HG03460 (cell line): ENCODE data around the gene STK39.
A peak's percentile ranks its signal among the peaks of the same experiment; 100 is the strongest.

ENCODE experiments used
- ATAC-seq: cut with Tn5 transposase; IDR thresholded peaks from one replicate; pipeline ENCODE4 v1.9.1; 2021; ENCODE audit not compliant: unreplicated experiment

Gene STK39

DNA sequence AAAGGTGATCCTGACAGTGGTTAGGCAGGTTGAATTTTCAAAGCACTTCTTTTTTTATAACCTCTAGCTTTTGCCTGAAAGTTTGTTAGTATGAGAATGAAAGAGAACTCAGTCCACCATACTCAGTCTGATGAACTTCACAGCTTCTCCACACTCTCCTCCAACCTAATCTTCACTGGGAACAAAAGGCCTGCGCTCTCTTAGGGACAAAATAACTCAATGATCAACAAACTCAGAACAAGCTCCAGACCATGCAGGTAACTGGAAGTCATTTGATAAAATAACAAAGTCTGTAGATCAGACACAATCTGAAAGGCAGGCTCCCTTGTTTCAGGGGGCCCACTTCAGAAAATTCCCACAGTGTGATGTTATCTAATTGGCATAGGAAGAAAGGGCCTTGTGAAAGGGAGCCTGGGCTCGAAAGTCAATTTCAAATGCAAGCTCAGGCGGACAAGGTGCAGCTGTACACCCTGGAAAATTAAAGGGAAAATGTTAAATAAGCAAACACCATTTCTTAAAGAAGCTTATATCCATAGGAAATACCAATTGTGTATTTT is 142.2 kb downstream of the STK39 start:
- ATAC-seq, result no peak

- ATAC-seq, result no peak
These were observed 150.0 kb downstream of the STK39 start for GRCh38 chr2:168097431-168097830.

DNA sequence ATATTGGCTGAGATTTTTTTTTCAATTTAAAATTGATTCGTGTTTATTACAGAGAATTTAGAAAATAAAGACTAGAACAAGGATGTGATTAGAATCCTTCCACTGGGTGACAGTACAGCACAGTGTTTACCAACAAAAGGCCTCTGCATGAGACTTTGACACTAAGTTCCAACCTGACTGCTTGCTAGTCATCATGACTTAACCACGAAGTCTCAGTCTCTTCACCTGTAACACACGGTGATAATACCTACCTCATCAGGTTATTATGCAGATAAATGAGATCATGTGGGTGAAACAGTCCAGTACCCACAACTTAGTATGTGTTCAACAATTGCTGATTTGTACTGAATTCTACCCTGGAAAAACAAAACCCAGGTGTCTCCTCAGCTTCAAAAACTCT is 151.2 kb downstream of the STK39 start:
- no peak for ATAC-seq

- ATAC-seq, result no peak
These were observed 155.4 kb downstream of the STK39 start for GRCh38 chr2:168091986-168092385.

GRCh38 chr2:168090366-168091135 is 156.8 kb downstream of the STK39 start:
- ATAC-seq, result peak; percentile 73

GRCh38 chr2:168089200-168089599 is 158.2 kb downstream of the STK39 start:
- ATAC-seq, result peak; percentile 38

GRCh38 chr2:168087401-168087800 is 160.0 kb downstream of the STK39 start:
- ATAC-seq, result no peak

DNA sequence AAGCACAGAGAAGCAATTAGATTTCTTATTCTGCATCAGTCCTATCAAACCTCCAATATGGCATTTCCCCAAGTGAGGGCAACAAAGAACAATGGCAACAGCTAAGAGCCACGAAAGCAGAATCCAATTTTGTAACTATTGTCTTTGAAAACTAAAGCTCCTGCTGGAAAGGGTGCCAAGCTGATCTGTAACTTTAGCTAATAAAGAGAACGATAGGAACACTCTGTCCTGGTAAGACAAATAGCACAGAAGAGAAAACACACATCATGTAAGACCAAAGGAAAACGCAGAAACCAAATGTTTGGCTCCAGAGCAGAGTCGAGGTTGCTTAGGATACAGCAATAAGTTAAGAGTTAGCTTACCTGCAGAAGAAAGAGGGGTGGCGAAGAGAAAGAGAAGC is 160.5 kb downstream of the STK39 start:
- ATAC-seq, result no peak

GRCh38 chr2:168085801-168086361 is 161.5 kb downstream of the STK39 start:
- ATAC-seq, result no peak

- no peak for ATAC-seq
These were observed 163.1 kb downstream of the STK39 start for GRCh38 chr2:168084288-168084687.

GRCh38 chr2:168081452-168081851 is 165.9 kb downstream of the STK39 start:
- ATAC-seq, result peak; percentile 61

DNA sequence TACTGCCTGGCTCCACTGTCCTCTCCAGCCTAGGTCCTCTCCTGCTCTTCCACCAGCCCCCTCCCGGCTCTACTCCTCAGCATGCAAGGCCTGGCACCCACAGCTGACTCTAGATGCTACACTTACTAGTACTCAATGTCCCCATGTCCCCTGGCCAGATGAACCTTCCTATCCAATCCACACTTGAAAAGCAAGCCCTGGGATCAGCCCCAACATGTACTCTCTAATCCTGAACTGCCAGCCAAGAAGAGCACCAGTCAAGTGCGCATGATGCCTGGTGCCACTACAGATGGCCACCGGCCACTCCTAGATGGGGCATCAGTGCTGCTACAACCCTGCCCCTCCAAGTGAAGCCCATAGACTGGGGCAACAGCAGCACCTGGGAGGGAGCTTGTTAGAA is 168.2 kb downstream of the STK39 start:
- ATAC-seq, result no peak

DNA sequence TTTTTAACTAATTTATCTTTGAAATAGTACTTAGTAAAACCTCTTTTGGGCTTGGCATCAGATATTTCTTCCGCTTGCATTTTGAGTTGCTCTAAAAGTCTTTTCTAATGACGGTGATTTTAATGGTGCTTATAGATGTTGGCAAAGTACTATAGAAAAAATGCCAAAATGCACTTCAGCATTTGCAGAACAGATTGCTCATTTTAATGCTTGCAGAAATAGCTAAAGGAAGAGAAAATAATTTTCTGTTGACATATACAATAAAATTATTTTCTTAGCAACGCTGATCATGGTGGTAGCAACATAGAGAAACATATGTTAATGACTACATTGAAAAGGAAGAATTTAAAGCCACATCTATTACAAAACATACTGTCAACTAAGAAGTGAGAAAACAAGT is 170.7 kb downstream of the STK39 start:
- no peak for ATAC-seq

- no peak for ATAC-seq
These were observed 171.9 kb downstream of the STK39 start for GRCh38 chr2:168075446-168075845.

DNA sequence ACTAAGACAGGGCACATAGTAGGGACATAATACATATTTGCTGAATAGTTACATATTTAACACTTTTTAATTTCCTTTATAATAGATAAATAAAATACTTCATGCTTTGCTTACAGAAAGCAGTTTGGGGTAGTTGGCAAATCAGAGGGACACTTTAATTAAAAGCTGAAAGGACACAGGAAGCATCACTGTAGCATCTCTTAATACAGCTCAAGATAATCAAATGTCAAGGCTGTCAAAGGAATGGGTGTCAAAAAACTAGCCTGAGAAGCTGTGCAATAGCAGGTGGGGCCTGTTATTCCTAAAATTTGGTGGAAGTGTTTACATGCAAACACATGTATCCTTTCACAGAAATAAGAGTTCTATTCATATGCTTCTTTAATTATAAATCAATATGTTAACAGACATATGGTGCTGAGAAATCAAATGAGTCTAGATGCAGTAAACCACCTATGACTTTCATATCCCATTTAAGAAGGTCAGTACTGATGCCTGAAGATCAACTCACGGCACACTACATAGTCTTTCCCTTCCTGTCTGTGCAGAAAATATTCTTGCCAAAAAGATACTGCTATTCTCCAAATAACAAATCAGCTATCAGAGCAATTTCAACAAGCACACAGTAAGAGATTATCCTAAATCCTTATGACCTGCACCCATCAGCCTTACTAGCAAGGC is 174.6 kb downstream of the STK39 start:
- ATAC-seq, result no peak

- no peak for ATAC-seq
These were observed 183.1 kb downstream of the STK39 start for GRCh38 chr2:168064011-168064998.

- no peak for ATAC-seq
These were observed 184.5 kb downstream of the STK39 start for GRCh38 chr2:168062936-168063335.

GRCh38 chr2:168062054-168062453 is 185.3 kb downstream of the STK39 start:
- no peak for ATAC-seq

GRCh38 chr2:168060986-168061750 is 186.2 kb downstream of the STK39 start:
- ATAC-seq, result no peak

- ATAC-seq, result no peak
These were observed 187.6 kb downstream of the STK39 start for GRCh38 chr2:168059758-168060157.
